NCI-H1694 (cell line): Measurements from ENCODE around the gene ZNF525.
"Not testable (repeated sequence)": the region's sequence is repeated elsewhere in the genome, so short reads cannot be mapped to it uniquely, and the experiment has no call there.

Experiments
- DNase-seq: peaks from one replicate; lab custom pipeline; 2025; lab: John Stamatoyannopoulos, UW

ZNF525 gene

GRCh38 chr19:53365134-53365898 is at the start of gene ZNF525:
Gene ZNF525 (plus strand): TSS chr19:53365705. CDS start chr19:53372282, 6,577 bp downstream.
- DNase-seq: peak; percentile 66

GRCh38 chr19:53328967-53329366 is 36.5 kb upstream of the ZNF525 start:
- no peak for DNase-seq

DNA sequence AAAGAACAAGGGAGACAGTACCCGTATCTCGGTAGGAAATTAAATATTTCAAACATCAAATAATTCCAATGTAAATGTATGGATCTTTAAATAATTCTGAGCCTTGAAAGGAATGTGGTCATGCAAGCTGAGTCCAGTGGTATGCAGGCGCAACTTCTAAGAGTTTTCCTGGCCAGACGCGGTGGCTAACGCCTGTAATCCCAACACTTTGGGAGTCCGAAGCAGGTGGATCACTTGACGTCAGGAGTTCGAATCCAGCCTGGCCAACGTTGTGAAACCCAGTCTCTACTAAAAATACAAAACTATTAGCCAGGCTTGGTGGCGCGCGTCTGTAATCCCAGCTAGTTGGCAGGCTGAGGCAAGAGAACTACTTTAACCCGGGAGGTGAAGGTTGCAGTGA is 33.0 kb upstream of the ZNF525 start:
- no peak for DNase-seq

GRCh38 chr19:53333066-53333462 is 32.4 kb upstream of the ZNF525 start:
- no peak for DNase-seq

DNA sequence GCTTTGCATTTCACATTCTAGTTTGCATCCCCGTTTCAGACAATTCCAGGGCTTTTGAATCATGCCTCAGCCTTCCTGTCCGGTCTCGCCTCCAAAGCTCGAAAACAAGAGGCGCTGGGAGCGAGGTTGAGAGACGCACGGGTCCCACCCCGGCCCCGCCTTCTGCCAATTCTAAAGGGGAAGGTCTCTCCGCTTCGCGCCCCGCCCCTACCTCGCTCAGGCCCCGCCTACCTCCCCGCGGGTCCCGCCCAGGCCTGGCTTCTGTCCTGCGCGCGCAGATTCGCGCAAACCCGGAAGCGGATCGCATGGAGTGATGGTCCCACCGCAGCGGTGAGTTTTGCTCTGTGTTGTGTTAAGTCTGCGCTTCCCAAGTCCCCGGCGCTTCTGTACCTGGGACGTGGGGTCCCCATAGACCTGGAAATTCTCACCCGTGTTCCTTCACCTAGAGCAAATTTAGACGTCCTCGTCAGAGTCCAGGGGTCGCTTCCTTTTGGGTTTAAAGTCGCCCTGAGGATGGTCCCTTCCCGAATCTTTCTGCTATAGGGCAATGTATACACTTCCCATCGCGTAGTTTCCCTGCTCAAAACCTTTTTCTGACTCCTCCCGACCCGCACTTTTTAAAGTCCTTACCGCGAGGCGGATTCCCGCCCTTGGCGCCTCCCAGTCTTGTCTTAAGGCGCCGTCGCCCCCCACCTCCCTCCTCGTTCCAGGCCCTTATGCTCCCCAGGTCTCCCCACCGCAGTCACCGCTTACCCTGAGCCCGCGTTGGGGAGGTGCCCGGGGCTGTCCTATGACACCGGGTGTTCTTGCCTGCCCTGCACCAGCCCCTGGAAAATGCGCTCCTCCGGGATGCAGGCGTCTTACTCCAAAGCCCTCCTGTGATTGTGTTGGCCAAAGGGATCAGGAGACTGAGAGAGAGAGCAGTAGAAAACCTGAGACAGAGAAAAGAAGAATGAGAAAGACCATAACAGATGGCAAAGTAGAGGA is 31.7 kb upstream of the ZNF525 start, which contains the start of gene ZNF845:
ZNF845 (plus strand) TSS at position 287 of the 987 bp plus-strand sequence. CDS start 7,559 bp downstream, outside the sequence.
- peak; percentile 68 for DNase-seq

- not testable (repeated sequence) for DNase-seq
Observed at GRCh38 chr19:53344403-53344802, 21.1 kb upstream of the ZNF525 start.

- no peak for DNase-seq
Observed at GRCh38 chr19:53355739-53356138, 9.8 kb upstream of the ZNF525 start.

DNA sequence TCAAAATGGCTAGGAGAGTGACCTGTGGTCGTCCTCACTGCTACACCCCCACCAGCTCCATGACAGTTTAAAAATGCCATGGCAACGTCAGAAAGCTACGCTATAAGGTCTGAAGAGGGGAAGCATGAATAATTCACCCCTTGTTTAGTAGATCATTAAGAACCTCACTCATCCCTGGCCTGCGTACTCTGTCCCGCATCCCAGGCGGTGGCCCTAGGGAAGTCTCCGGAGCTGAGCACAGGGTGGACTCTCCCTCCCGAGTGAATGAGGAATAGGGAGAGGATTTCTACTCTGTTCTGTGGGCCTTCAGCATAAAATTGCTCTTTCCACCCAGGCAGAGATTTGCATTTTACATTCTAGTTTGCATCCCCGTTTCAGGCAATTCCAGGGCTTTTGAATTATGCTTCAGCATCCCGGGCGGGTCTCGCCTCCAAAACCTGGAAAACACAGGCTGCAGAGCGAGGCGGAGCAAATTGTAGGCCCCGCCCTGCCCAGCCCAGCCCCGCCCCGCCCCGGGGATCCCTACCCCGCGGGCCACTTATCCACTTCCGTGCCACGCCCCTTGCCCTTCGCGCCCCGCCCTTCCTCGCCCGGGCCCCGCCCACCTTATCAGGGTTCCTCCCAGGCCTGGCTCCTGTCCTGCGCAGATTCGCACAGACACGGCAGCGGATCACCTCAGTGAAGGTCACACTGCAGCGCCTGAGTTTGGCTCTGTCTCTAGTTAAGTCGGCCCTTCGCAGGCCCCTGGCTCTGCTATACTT is 7.5 kb upstream of the ZNF525 start:
- no peak for DNase-seq

DNA sequence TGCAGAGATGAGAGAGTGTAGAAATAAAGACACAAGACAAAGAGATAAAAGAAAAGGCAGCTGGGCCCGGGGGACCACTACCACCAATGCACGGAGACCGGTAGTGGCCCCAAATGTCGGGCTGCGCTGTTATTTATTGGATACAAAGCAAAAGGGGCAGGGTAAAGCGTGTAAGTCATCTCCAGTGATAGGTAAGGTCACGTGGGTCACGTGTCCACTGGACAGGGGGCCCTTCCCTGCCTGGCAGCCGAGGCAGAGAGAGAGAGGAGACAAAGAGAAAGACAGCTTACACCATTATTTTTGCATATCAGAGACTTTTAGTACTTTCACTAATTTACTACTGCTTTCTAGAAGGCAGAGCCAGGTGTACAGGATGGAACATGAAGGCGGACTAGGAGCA is 5.4 kb upstream of the ZNF525 start:
- DNase-seq: not testable (repeated sequence)

GRCh38 chr19:53365899-53366493 is 491 bp downstream of the ZNF525 start:
- no peak for DNase-seq

DNA sequence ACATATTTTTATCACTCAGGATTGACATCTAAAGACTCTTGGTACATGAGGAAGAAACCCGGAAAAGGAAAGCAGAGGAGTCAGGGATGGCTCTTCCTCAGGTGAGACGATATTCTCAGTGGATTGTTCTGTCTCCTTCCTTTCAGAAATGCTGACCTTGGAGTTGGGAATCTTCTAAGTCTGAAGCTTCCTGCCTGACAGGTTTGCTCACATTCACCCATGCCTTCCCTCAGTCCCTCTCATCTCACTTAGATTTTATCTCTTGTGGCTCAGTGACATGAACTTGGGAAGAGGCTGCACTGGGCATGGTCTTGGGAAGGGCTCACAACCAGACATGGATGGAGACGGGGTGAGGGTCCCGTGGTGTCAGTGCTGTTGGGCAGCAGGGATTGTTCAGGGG is 6.7 kb downstream of the ZNF525 start:
- DNase-seq: no peak

DNA sequence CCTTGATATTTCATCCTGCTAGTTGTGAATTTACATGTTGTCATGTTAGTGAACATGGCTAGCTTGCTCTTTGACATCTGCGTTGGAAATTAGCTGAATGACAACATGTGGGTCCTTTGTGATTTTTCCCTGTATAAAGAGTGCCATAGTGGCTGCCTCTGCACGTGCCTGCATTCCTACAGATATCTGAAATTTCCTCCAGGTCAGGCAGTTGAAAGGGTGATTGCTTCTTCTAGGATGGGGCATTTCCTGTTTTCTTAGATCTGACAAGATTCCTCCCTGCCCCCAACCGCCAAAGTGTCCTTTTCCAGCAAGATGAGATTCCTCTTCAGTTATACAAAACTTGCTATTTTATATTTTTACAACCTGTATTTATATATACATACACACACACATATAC is 8.8 kb downstream of the ZNF525 start:
- no peak for DNase-seq

DNA sequence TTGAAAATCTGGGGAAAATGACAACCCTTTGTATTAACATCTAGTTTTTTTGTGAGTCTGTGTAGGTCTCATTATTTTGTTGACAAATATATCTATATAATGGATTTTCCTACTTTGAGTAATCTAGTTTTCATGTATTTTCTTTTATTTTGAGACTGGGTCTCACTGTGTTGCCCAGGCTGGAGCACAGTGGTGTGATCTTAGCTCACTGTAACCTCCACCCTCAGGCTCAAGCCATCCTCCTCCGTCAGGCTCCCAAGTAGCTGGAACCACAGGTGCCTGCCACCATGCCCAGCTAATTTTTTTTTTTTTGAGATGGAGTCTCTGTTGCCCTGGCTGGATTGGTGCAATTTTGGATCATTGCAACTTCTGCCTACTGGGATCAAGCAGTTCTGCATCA is 9.2 kb downstream of the ZNF525 start:
- DNase-seq: no peak

DNA sequence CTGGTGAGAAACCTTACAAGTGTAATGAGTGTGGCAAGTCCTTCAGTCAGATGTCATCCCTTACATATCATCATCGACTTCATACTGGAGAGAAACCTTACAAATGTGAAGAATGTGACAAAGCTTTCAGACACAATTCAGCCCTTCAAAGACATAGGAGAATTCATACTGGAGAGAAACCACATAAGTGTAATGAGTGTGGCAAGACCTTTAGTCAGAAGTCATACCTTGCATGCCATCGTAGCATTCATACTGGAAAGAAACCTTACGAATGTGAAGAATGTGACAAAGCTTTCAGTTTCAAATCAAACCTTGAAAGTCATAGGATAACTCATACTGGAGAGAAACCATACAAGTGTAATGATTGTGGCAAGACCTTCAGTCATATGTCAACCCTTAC is 15.9 kb downstream of the ZNF525 start:
- no peak for DNase-seq

DNA sequence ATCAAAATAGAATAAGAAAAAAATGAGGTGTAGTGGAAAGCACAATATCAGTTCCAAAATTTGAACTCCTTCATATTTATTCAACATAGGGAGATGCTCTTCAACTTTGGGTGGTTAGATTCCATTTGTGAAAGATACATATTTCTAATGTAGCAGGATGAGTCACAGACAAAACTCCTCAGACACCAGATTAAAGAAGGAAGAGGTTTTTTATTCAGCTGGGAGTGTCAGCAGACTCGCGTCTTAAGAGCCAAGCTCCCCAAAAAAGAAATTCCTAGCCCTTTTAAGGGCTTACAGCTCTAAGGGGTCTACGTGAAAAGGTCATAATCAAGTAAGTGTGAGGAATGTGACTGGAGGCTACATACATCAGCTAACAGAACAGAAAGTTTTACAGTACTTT is 22.7 kb downstream of the ZNF525 start:
- no peak for DNase-seq

- no peak for DNase-seq
Observed at GRCh38 chr19:53388904-53389303, 23.4 kb downstream of the ZNF525 start.

DNA sequence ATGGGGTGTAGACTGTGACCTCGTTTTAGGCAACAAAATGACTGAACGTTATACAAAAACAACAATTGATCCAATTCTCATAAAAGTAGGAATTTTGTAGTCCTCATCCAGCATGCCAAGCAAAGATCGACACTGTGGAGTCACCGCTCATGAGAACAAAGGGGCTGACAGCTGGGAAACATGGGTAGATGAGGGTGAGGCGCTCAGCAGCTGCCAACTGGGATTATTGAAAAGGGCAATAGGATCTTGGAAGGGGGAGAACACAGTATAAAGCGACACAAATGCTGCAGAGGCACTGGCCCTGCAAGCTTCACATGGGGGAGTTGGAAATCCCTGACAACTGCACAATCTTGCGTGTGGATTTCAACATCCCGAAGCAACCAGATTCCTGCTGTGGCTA is 24.1 kb downstream of the ZNF525 start:
- no peak for DNase-seq

DNA sequence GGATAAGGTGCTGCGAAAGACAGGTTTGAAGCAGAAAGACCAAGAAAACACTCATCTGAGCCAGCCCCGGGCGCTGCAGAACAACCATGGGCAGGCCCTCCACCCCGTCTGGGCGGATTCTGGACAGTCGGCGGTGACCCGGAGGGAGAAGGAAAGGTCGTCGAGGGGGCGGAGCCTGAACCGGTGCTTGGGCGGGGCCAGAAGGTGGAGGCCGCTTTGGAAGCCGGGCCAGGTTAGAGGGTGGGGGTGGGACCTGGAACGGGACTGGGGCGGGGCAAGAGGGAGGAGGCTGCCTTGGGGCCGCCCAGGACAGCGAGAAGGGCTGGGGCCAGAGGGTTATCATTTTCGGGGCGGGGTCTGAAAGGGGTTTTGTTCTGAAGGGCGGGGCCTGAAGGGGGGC is 24.5 kb downstream of the ZNF525 start:
- DNase-seq: no peak

- DNase-seq: no peak
Observed at GRCh38 chr19:53394522-53394973, 29.0 kb downstream of the ZNF525 start.

DNA sequence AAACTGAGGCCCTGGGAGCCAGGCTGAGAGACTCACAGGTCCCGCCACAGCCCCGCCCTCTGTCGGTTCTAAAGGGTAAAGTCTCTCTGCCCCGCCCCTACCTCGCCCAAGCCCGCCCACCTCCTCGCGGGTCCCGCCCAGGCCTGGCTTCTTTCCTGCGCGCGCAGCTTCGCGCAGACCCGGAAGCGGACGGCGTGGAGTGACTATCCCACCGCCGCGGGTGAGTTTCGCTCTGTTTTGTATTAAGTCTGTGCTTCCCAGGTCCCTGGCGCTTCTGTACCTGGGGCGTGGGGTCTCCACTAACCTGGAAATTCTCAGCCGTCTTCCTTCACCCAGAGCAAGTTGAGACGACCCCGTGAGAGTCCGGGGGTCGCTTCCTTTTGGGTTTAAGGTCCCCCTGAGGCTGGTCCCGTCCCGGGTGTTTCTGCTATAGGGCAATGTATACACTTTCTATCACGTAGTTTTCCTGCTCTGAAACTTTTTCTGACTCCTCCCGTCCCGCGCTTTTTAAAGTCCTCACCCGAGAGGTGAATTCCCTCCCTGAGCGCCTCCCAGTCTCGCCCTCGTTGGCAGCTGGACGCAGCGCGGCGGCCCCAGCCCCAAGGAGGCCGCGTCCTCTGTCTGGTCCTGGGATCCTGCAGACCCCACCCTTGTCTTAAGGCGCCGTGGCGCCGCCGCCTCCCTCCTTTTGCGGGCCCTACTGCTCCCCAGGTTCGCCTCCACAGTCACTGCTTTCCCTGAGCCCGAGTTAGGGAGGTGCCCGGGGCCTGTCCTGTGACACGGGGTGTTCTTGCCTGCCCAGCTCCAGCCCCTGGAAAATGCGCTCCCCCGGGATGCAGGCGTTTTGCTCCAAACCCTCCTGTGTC is 29.7 kb downstream of the ZNF525 start, which contains the start of gene ZNF765:
ZNF765 (plus strand) TSS at position 176 of the 866 bp plus-strand sequence. CDS start 2,867 bp downstream, outside the sequence.
- DNase-seq: peak; percentile 82
